WTC11 (cell line): ENCODE results near the gene DDOST. TPM values are rescaled to one million over a fixed set of nuclear protein-coding genes. Genes with fewer than 3 reads are reported as not detected.

Source experiments
- ATAC-seq: fragments of 200-7000 bp; cut with Tn5 transposase; 2 replicates; pipeline ENCODE4 v1.10.0; 2021; ENCODE audit warnings: mild to moderate bottlenecking, moderate library complexity
- CTCF ChIA-PET: fragments of 300-600 bp; sonication (Branson Sonifier 250); formaldehyde crosslinking; loops from one replicate; lab custom pipeline; 2021; ENCODE audit warnings: antibody characterized with exemption; lab: Charles Lee
- POLR2A ChIA-PET: fragments of 350-600 bp; sonication (Branson Sonifier 250); formaldehyde crosslinking; loops from one replicate; lab custom pipeline; 2021; ENCODE audit warnings: antibody characterized with exemption; lab: Charles Lee
- DNase-seq: peaks from one replicate; pipeline ENCODE4 v3.0.0; 2021; ENCODE audit warnings: low spot score
- H3K27ac Mint-ChIP-seq: 2 replicates; pipeline ENCODE4 v1.8.0; 2021; ENCODE audit warnings: mixed read lengths
- H3K27me3 Mint-ChIP-seq: 2 replicates; pipeline ENCODE4 v1.8.0; 2021; ENCODE audit warnings: low read depth, mild to moderate bottlenecking, moderate library complexity, mixed read lengths
- H3K36me3 Mint-ChIP-seq: 2 replicates; pipeline ENCODE4 v1.8.0; 2021; ENCODE audit warnings: mixed read lengths
- H3K4me1 Mint-ChIP-seq: 2 replicates; pipeline ENCODE4 v1.8.0; 2022; ENCODE audit warnings: mixed read lengths
- H3K4me3 Mint-ChIP-seq: 2 replicates; pipeline ENCODE4 v1.8.0; 2021; ENCODE audit warnings: mild to moderate bottlenecking, moderate library complexity, mixed read lengths
- H3K9me3 Mint-ChIP-seq: 2 replicates; pipeline ENCODE4 v1.8.0; 2021; ENCODE audit warnings: mixed read lengths
- ATF1 ChIP-seq: sonication (generic); formaldehyde crosslinking; IDR thresholded peaks from 2 replicates; pipeline ENCODE4 v1.8.1; 2023; ENCODE audit warnings: mild to moderate bottlenecking, moderate library complexity, missing genetic modification reagents
- CREB1 ChIP-seq: sonication (generic); formaldehyde crosslinking; IDR thresholded peaks from 2 replicates; pipeline ENCODE4 v1.8.0; 2023; ENCODE audit warnings: mild to moderate bottlenecking, missing genetic modification reagents
- ELF4 ChIP-seq: sonication (generic); formaldehyde crosslinking; IDR thresholded peaks from 2 replicates; pipeline ENCODE4 v1.8.1; 2022; ENCODE audit warnings: low read depth, mild to moderate bottlenecking, moderate library complexity, missing genetic modification reagents
- FOXP1 ChIP-seq: sonication (generic); formaldehyde crosslinking; IDR thresholded peaks from 2 replicates; pipeline ENCODE4 v1.8.0; 2022; ENCODE audit warnings: missing genetic modification reagents, mild to moderate bottlenecking, moderate library complexity, borderline replicate concordance
- GRHL2 ChIP-seq: fragments of 250-450 bp; sonication (Bioruptor Pico); IDR thresholded peaks from 2 replicates; pipeline ENCODE4 v1.8.0; 2022; ENCODE audit warnings: mild to moderate bottlenecking, moderate library complexity; ENCODE audit not compliant: insufficient replicate concordance, severe bottlenecking
- GTF2I ChIP-seq: fragments of 250-450 bp; sonication (Bioruptor Pico); conservative IDR thresholded peaks from 2 replicates; pipeline ENCODE4 v1.4.0; 2021; ENCODE audit warnings: mild to moderate bottlenecking
- IRF2 ChIP-seq: sonication (generic); formaldehyde crosslinking; IDR thresholded peaks from 2 replicates; pipeline ENCODE4 v1.8.0; 2022; ENCODE audit warnings: low read depth, missing genetic modification reagents, borderline replicate concordance
- JAZF1 ChIP-seq: fragments of 250-450 bp; sonication (Bioruptor Pico); IDR thresholded peaks from 2 replicates; pipeline ENCODE4 v1.9.0; 2021; ENCODE audit warnings: moderate library complexity, mild to moderate bottlenecking, inconsistent platforms
- RELA ChIP-seq: sonication (generic); formaldehyde crosslinking; IDR thresholded peaks from 2 replicates; pipeline ENCODE4 v1.8.1; 2022; ENCODE audit warnings: missing genetic modification reagents, mild to moderate bottlenecking, borderline replicate concordance
- TCF7 ChIP-seq: sonication (generic); formaldehyde crosslinking; IDR thresholded peaks from 2 replicates; pipeline ENCODE4 v1.8.0; 2022; ENCODE audit warnings: mild to moderate bottlenecking, low read depth, missing genetic modification reagents, moderate library complexity
- ZNF121 ChIP-seq: sonication (generic); formaldehyde crosslinking; IDR thresholded peaks from 2 replicates; pipeline ENCODE4 v1.8.0; 2023; ENCODE audit warnings: missing genetic modification reagents
- ZNF219 ChIP-seq: sonication (generic); formaldehyde crosslinking; IDR thresholded peaks from 2 replicates; pipeline ENCODE4 v1.8.0; 2023; ENCODE audit warnings: missing genetic modification reagents, mild to moderate bottlenecking, borderline replicate concordance
- ZNF317 ChIP-seq: sonication (generic); formaldehyde crosslinking; IDR thresholded peaks from 2 replicates; pipeline ENCODE4 v1.8.1; 2023; ENCODE audit warnings: low read depth, mild to moderate bottlenecking, moderate library complexity, missing genetic modification reagents, borderline replicate concordance
- total RNA-seq: library from RNA; stranded (reverse); gene quantifications from 3 replicates; pipeline ENCODE4 v1.2.3, GENCODE V29; 2021
- TF ChIP-seq, protein P1 (sequence below): sonication (generic); formaldehyde crosslinking; IDR thresholded peaks from 2 replicates; pipeline ENCODE4 v1.8.0; 2022; ENCODE audit warnings: missing genetic modification reagents
- TF ChIP-seq, protein P2 (sequence below): sonication (generic); formaldehyde crosslinking; IDR thresholded peaks from 2 replicates; pipeline ENCODE4 v1.8.0; 2022; ENCODE audit warnings: mild to moderate bottlenecking, missing genetic modification reagents
- TF ChIP-seq, protein P3 (sequence below): sonication (generic); formaldehyde crosslinking; IDR thresholded peaks from 2 replicates; pipeline ENCODE4 v1.8.0; 2022; ENCODE audit warnings: mild to moderate bottlenecking, missing genetic modification reagents
- TF ChIP-seq, protein P4 (sequence below): sonication (generic); formaldehyde crosslinking; IDR thresholded peaks from 2 replicates; pipeline ENCODE4 v1.8.1; 2022; ENCODE audit warnings: mild to moderate bottlenecking, moderate library complexity, missing genetic modification reagents
- TF ChIP-seq, protein P5 (sequence below): sonication (generic); formaldehyde crosslinking; IDR thresholded peaks from 2 replicates; pipeline ENCODE4 v1.8.1; 2023; ENCODE audit warnings: mild to moderate bottlenecking, moderate library complexity, missing genetic modification reagents
- TF ChIP-seq, protein P6 (sequence below): sonication (generic); formaldehyde crosslinking; IDR thresholded peaks from 2 replicates; pipeline ENCODE4 v1.8.0; 2023; ENCODE audit warnings: mild to moderate bottlenecking, missing genetic modification reagents
- TF ChIP-seq, protein P7 (sequence below): sonication (generic); formaldehyde crosslinking; IDR thresholded peaks from 2 replicates; pipeline ENCODE4 v1.8.0; 2023; ENCODE audit warnings: missing genetic modification reagents, mild to moderate bottlenecking, borderline replicate concordance

Gene DDOST
- total RNA-seq, 1 experiment from 2014 or later, result 300 TPM

DNA sequence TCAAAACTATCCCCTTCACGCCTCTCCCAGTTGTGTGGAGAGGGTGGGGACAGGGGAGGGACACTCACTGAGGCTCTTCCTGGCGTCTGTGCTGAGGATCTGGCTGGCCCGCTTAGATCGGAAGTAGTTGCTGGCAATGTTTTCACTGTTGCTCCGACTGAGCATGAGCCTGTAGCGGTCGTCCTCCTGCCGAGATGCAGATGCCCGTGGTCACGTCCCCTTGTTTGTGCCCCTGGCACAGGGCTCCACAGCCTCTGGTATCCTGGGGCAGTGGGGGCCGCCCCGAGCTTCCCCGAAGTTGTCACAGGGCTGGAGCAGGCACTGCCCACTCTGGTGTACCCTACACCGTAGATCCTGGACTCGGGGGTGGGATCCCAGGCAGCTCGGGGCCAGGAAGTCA is 5.0 kb upstream of the DDOST start:
- DNase-seq (no peak), ATAC-seq (no peak)
- Mint-ChIP-seq H3K9me3 (peaks cover 5% of the 10 kb centered on the region), H3K27me3 (no peaks in the 10 kb centered on the region), H3K36me3 (peaks cover 4% of the 10 kb centered on the region), H3K27ac (no peak overlapping the region), H3K4me3 (no peak overlapping the region), H3K4me1 (peaks cover 9% of the 10 kb centered on the region)
- POLR2A ChIA-PET, result no interaction called here
- TF ChIP-seq FOXP1 (CRISPR knock-in tag) (no peak), ZNF219 (CRISPR knock-in tag) (no peak), ELF4 (CRISPR knock-in tag) (no peak), IRF2 (CRISPR knock-in tag) (no peak), ZNF121 (no peak), GRHL2 (no peak), TCF7 (CRISPR knock-in tag) (no peak), CREB1 (CRISPR knock-in tag) (no peak), ATF1 (CRISPR knock-in tag) (no peak), GTF2I (CRISPR knock-in tag) (no peak), RELA (CRISPR knock-in tag) (no peak), ZNF317 (CRISPR knock-in tag) (no peak)
- TF ChIP-seq, protein P1, sequence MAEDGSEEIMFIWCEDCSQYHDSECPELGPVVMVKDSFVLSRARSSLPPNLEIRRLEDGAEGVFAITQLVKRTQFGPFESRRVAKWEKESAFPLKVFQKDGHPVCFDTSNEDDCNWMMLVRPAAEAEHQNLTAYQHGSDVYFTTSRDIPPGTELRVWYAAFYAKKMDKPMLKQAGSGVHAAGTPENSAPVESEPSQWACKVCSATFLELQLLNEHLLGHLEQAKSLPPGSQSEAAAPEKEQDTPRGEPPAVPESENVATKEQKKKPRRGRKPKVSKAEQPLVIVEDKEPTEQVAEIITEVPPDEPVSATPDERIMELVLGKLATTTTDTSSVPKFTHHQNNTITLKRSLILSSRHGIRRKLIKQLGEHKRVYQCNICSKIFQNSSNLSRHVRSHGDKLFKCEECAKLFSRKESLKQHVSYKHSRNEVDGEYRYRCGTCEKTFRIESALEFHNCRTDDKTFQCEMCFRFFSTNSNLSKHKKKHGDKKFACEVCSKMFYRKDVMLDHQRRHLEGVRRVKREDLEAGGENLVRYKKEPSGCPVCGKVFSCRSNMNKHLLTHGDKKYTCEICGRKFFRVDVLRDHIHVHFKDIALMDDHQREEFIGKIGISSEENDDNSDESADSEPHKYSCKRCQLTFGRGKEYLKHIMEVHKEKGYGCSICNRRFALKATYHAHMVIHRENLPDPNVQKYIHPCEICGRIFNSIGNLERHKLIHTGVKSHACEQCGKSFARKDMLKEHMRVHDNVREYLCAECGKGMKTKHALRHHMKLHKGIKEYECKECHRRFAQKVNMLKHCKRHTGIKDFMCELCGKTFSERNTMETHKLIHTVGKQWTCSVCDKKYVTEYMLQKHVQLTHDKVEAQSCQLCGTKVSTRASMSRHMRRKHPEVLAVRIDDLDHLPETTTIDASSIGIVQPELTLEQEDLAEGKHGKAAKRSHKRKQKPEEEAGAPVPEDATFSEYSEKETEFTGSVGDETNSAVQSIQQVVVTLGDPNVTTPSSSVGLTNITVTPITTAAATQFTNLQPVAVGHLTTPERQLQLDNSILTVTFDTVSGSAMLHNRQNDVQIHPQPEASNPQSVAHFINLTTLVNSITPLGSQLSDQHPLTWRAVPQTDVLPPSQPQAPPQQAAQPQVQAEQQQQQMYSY (CRISPR knock-in tag), result no peak
- TF ChIP-seq, protein P2, sequence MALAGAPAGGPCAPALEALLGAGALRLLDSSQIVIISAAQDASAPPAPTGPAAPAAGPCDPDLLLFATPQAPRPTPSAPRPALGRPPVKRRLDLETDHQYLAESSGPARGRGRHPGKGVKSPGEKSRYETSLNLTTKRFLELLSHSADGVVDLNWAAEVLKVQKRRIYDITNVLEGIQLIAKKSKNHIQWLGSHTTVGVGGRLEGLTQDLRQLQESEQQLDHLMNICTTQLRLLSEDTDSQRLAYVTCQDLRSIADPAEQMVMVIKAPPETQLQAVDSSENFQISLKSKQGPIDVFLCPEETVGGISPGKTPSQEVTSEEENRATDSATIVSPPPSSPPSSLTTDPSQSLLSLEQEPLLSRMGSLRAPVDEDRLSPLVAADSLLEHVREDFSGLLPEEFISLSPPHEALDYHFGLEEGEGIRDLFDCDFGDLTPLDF (CRISPR knock-in tag), result no peak
- TF ChIP-seq, protein P3, sequence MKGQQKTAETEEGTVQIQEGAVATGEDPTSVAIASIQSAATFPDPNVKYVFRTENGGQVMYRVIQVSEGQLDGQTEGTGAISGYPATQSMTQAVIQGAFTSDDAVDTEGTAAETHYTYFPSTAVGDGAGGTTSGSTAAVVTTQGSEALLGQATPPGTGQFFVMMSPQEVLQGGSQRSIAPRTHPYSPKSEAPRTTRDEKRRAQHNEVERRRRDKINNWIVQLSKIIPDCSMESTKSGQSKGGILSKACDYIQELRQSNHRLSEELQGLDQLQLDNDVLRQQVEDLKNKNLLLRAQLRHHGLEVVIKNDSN (CRISPR knock-in tag), result no peak
- TF ChIP-seq, protein P4, sequence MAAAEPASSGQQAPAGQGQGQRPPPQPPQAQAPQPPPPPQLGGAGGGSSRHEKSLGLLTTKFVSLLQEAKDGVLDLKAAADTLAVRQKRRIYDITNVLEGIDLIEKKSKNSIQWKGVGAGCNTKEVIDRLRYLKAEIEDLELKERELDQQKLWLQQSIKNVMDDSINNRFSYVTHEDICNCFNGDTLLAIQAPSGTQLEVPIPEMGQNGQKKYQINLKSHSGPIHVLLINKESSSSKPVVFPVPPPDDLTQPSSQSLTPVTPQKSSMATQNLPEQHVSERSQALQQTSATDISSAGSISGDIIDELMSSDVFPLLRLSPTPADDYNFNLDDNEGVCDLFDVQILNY (CRISPR knock-in tag), result no peak
- TF ChIP-seq, protein P5, sequence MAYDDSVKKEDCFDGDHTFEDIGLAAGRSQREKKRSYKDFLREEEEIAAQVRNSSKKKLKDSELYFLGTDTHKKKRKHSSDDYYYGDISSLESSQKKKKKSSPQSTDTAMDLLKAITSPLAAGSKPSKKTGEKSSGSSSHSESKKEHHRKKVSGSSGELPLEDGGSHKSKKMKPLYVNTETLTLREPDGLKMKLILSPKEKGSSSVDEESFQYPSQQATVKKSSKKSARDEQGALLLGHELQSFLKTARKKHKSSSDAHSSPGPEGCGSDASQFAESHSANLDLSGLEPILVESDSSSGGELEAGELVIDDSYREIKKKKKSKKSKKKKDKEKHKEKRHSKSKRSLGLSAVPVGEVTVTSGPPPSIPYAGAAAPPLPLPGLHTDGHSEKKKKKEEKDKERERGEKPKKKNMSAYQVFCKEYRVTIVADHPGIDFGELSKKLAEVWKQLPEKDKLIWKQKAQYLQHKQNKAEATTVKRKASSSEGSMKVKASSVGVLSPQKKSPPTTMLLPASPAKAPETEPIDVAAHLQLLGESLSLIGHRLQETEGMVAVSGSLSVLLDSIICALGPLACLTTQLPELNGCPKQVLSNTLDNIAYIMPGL (CRISPR knock-in tag), result no peak
- CTCF ChIA-PET, result interaction anchor here (0.5 to 3.2 kb wide), 5 partner anchors 31 to 529 kb away, joined by 3 to 18 read pairs (median 5); no protein-coding TSS in a partner anchor

DNA sequence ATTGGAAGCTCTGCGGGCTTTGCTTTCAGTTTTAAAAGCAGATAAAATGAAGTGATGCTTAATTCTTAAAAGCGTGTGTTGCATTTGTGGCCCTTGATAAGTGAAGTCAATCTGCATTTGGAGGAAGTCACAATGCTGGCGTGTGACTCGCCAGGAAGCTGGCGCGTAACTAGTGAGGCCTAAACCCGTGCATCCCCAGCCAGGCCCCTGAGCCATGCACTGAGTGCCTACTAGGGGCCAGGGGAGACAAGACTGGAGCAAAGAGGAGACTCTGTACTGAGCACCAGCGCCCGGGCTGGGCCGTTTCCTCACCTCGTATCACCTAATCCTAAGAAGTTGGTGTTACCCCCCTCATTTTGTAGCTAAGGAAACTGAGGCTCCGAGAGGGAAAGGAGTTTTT is 4.6 kb upstream of the DDOST start:
- no peak overlapping the region for H3K27ac Mint-ChIP-seq
- ChIA-PET CTCF (interaction anchor here (0.6 to 3.2 kb wide), 6 partner anchors 31 to 530 kb away, joined by 3 to 18 read pairs (median 4); no protein-coding TSS in a partner anchor), POLR2A (no interaction called here)
- TF ChIP-seq, protein P6, sequence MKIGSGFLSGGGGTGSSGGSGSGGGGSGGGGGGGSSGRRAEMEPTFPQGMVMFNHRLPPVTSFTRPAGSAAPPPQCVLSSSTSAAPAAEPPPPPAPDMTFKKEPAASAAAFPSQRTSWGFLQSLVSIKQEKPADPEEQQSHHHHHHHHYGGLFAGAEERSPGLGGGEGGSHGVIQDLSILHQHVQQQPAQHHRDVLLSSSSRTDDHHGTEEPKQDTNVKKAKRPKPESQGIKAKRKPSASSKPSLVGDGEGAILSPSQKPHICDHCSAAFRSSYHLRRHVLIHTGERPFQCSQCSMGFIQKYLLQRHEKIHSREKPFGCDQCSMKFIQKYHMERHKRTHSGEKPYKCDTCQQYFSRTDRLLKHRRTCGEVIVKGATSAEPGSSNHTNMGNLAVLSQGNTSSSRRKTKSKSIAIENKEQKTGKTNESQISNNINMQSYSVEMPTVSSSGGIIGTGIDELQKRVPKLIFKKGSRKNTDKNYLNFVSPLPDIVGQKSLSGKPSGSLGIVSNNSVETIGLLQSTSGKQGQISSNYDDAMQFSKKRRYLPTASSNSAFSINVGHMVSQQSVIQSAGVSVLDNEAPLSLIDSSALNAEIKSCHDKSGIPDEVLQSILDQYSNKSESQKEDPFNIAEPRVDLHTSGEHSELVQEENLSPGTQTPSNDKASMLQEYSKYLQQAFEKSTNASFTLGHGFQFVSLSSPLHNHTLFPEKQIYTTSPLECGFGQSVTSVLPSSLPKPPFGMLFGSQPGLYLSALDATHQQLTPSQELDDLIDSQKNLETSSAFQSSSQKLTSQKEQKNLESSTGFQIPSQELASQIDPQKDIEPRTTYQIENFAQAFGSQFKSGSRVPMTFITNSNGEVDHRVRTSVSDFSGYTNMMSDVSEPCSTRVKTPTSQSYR, result no peak
- no peak for TF ChIP-seq JAZF1
- TF ChIP-seq, protein P7, sequence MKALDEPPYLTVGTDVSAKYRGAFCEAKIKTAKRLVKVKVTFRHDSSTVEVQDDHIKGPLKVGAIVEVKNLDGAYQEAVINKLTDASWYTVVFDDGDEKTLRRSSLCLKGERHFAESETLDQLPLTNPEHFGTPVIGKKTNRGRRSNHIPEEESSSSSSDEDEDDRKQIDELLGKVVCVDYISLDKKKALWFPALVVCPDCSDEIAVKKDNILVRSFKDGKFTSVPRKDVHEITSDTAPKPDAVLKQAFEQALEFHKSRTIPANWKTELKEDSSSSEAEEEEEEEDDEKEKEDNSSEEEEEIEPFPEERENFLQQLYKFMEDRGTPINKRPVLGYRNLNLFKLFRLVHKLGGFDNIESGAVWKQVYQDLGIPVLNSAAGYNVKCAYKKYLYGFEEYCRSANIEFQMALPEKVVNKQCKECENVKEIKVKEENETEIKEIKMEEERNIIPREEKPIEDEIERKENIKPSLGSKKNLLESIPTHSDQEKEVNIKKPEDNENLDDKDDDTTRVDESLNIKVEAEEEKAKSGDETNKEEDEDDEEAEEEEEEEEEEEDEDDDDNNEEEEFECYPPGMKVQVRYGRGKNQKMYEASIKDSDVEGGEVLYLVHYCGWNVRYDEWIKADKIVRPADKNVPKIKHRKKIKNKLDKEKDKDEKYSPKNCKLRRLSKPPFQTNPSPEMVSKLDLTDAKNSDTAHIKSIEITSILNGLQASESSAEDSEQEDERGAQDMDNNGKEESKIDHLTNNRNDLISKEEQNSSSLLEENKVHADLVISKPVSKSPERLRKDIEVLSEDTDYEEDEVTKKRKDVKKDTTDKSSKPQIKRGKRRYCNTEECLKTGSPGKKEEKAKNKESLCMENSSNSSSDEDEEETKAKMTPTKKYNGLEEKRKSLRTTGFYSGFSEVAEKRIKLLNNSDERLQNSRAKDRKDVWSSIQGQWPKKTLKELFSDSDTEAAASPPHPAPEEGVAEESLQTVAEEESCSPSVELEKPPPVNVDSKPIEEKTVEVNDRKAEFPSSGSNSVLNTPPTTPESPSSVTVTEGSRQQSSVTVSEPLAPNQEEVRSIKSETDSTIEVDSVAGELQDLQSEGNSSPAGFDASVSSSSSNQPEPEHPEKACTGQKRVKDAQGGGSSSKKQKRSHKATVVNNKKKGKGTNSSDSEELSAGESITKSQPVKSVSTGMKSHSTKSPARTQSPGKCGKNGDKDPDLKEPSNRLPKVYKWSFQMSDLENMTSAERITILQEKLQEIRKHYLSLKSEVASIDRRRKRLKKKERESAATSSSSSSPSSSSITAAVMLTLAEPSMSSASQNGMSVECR, result no peak

More for the DNA sequence above, 4.6 kb upstream of the DDOST start:
- Mint-ChIP-seq H3K9me3 (peaks cover 5% of the 10 kb centered on the region), H3K4me3 (no peak overlapping the region), H3K36me3 (peaks cover 5% of the 10 kb centered on the region), H3K4me1 (peaks cover 9% of the 10 kb centered on the region), H3K27me3 (no peaks in the 10 kb centered on the region)
- DNase-seq (no peak), ATAC-seq (no peak)
